Stimulated activated CD4-positive, alpha-beta T cell treated with anti-CD3 and anti-CD28 coated beads, Interleukin-2, amount 100 ng/mL, for 48 hours (primary cell): ENCODE data around the gene ALPP.
"Not testable (repeated sequence)": the region's sequence is repeated elsewhere in the genome, so short reads cannot be mapped to it uniquely, and the experiment has no call there.

Source experiments
- DNase-seq, 2 donors: peaks; one replicate each; pipeline ENCODE4 v3.0.0-alpha.2; 2020

Gene ALPP

DNA sequence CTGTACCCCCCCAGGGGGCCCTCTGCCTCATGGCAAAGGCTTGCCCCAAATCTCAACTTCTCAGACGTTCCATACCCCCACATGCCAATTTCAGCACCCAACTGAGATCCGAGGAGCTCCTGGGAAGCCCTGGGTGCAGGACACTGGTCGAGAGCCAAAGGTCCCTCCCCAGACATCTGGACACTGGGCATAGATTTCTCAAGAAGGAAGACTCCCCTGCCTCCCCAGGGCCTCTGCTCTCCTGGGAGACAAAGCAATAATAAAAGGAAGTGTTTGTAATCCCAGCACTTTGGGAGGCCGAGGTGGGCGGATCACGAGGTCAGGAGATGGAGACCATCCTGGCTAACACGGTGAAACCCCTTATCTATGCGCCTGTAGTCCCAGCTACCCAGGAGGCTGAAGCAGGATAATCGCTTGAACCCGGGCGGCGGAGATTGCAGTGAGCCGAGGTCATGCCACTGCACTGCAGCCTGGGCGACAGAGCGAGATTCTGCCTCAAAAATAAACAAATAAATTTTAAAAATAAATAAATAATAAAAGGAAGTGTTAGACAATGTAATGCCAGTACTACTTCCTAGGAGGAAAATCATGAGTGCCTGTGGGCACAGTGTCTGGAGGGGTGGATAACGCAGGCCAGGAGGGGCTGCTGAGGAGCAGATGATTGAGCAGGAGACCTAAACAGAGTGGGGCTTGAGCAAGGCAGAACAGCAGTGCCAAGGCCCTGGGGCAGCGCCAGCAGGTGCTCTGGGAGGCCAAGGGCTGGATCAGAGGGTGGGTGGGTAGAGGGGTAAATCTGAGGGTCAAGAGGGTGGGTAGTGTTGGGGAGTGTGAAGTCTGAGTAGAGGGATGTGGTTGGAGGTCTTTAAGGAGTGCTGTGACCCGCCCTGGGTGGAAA lies 4.0 kb downstream of the ALPP start:
- DNase-seq: no peak

- no peak for DNase-seq
These were observed 5.9 kb downstream of the ALPP start for GRCh38 chr2:232384466-232384865.

- DNase-seq: not testable (repeated sequence)
These were observed 6.5 kb downstream of the ALPP start for GRCh38 chr2:232385058-232385457.

DNA sequence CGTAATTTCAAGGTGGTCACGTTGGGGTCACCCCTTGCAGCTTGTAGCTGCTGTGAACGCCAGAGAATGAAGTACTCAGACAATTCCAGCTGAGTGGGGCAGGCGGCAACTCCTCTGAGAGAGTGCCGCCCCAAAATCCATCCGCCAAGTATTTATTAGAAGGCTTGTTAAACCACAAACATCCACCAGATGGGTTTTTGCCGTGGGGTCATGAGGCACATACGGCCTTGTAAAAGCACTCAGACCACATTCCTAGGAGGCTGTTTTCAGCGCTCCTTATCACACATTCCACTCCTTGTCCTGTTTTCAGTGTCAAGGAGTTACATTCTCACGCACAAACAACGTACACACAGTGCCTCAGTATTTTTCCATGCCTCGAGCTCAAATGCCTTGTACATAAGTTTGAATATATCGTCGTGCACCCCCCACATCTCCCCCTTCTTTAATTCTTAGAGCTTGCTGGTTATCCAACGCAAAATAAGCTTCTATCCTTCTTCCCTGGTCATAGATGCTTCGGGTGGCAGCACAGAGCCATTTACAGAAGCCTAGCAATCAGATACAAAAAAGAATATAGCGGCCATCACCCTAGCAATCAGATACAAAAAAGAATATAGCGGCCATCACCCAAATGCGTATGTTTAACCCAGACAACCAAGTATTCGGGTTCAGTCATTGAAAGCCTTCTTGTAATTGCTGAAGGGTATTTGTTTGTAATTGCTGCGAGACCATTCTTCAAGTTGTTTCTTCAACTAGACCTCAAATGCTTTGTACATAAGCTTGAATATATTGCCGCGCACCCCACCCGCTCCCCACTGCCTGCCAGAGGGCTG lies 7.3 kb downstream of the ALPP start:
- DNase-seq: no peak

GRCh38 chr2:232386490-232386739 lies 7.9 kb downstream of the ALPP start:
- no peak for DNase-seq

DNA sequence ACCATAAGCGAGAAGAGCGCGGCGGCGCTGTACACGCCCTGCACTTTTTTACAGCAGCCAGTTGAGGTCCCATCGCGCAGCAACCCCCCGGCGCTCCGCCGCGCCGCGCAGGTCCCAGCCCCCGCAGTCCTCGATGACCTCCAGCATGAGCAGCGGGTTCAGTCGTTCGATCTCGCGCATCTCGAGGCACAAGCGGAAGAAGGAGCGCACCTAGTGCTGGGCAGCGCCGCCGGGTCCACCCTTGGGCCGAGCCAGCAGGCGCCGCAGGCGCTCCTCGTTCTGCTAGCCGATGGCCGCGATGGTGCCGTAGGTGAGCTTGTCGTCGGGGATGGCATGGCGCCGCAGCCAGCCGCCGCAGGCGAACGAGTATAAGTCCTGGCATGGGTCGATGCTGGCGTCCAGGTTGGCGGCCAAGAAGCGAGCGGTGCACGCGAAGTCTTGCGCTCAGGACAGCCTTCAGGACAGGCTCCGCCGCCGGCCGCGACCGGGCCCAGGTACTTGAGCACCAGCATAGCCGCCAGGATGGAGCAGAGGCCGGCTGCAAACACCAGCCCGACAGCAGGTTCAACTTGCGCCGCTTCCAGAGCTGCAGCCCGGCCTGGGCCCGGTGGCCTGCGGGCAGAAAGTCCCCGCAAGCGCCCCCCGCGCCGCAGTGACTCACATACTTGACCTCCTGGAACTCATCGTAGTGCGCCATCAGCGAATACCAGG lies 8.3 kb downstream of the ALPP start:
- DNase-seq: no peak

DNA sequence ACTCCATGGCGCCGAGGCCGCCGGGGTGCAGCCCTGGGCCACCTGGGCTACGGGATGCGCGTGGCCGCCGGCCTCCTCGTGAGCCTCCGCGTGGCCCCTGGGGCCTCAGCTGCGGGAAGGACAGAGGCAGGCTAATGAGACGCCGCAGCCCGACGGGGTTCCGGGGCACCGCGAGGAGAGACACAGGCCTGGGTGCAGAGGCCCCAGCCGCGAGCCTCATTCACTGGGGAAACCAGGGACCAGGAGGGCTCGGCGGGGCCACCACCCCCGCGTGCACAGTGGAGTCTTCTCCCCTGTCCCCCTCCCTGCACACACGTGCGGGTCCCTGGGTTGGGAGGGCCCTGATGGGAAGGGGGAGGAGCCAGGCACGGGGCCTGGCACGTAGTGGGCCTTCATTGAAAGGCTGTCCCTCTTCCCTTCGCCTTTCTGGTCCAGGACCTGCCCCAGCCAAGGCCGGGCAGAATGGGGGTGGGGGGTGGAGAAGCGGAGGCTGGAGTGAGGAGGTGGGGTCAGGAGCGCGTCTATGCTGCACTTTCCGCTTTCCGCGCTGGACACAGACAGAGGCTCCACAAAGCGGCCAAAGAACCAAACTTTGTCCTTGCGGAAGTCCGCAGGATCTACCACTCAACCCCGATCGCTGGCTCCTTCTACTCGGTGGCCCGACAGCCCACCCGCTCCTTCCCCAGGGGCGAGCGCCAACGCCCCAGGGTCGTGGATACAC lies 9.1 kb downstream of the ALPP start:
- DNase-seq: no peak

DNA sequence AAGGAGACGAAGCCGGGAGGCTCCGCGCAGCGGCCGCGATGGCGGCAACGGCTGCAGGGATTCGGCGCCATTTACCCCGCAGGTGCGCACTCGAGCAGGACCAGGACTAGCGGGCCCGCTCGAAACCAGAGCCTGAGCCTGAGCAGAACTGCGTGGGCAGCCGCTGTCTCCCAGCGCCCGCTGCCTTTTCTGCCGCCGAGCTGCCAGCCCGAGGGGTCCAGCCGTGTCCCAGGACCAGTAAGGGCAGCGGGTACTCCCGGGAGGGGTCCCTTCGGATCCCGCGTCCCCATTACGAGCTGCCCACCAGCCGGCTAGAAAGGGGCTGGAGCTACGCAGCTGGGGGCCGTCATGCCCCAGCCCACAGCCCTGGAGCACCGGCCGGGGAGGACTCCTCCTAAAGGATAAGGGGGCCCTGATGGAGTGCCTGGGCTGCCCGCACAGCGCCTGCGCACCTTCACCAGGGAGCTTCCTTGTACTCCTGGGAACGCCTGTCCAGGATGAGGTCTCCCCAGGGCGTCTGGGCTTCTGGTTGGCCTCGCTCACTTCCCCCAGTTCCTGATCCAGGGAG lies 9.9 kb downstream of the ALPP start:
- DNase-seq: no peak

- DNase-seq: no peak
These were observed 10.8 kb downstream of the ALPP start for GRCh38 chr2:232389327-232389726.

DNA sequence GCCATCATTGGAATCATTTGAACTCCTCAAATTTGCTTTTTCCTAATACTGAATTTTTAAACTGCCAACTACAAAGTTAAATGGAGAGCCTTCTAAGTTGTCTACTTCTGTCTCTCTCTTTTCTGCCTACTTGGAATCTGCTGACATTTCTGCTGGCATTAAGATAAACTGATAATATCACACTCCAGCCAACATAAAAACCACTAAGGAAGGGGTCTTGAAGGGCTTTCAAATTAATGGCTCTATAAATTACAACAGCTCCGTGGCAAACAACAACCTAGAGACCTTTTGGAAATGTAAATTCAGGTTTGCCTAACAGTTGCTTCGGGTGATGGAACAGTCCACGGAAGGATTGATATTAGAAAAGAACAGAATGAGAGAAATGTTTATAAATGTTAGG lies 12.1 kb downstream of the ALPP start:
- DNase-seq: no peak

DNA sequence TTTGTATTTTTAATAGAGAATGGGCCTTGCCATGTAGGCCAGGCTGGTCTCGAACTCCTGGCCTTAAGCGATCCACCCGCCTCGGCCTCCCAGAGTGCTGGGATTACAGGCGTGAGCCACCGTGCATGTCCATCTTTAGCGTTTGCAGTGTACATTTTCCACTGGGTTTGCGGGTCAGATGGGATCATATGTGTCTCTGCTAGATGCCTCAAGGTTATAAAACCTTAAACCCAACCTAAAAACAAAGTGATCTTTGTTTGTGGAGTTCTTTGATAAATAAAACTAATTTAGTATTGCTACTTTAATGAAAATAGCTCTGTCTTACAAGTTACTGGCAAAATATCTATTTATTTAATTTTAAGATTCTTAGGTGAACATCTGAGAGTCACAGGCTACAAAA lies 15.0 kb downstream of the ALPP start:
- no peak for DNase-seq

- DNase-seq: not testable (repeated sequence)
These were observed 15.9 kb downstream of the ALPP start for GRCh38 chr2:232394431-232394830.

DNA sequence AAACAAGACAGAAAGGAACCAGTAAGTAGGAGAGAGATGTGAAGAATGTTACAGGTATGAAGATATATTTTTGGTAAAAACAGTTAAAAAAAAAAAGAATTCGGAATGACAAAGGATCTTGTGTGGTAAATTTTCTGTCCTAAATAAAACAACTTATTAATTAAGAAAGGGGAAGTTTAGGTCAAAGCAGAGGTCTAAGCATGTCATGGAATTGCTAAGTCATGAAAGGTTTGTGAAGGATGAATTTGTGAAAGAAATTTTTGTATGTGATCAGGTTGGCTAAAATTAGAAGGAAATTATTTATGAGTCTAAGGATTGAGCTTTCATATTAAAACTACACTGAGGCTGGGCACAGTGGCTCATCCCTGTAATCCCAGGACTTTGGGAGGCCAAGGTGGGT lies 17.0 kb downstream of the ALPP start:
- DNase-seq: no peak

DNA sequence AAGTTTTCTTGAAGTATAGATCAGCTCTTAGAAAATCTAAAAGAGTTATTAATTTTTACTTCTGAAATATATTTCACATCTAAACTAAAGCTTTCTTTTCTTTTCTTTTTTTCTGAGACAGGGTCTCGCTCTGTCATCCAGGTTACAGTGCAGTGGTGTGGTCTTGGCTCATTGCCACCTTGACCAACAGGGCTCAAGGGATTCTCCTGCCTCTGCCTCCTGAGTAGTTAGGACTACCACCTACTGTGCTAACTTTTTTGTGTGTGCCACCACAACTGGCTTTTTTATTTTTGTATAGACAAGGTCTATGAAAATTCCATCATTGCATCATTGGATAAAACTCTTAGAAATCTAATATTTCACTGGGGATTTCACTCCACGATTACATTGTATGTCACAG lies 18.1 kb downstream of the ALPP start:
- no peak for DNase-seq

- DNase-seq: no peak
These were observed 19.9 kb downstream of the ALPP start for GRCh38 chr2:232398293-232399034.

GRCh38 chr2:232400256-232401015 lies 21.9 kb downstream of the ALPP start:
- no peak for DNase-seq

DNA sequence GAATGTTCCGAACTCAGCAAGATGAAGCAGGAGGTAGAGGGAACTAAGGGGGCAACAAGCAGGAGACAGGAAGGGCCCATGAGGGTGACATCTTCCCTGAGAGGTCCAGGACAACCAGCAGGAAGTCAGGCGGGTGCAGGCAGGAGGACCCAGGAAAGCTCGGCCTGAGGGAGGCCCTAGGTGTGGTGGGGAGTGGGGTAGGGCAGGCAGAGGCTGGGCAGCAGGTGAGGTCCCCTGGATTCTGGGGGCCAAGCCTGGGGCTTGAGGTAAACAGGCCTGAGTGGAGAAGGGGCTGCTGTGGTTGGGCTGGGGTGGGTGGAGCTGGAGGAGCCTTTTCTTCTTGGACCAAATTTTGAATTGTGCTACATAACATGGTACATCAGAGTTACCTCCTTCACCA lies 24.0 kb downstream of the ALPP start:
- DNase-seq: no peak

DNA sequence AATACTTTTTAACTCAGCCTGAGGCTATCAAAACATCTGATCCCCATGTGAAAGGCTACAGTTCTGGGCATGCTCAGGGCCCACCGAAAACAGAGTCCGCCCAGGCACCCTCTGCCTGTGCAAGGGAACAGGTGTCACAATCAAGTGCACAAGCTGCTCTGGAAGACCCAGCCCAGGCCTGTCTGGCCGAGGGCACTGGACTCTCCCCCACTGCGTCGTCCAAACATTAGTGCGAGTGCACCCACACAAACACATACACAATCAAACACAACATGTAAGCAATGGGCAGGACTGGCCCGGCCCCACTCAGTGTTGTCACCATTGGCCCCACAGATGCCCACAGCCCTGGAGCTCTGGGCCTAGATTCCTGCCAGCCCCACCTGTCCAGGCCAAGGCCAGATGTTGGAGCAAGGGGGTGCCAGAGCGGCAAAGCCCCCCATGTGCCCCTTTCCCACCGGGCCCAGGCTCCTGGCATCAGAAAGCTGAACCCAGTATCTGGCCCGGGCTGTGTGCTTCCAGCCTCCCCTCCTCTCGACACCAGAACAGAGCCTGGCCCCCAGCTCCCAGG lies 27.5 kb downstream of the ALPP start:
- no peak for DNase-seq

- DNase-seq: no peak
These were observed 28.2 kb downstream of the ALPP start, which contains the start of gene ALPG for GRCh38 chr2:232406556-232407310. ALPG (plus strand) TSS chr2:232406844; CDS start chr2:232406895, 51 bp downstream.
